ENCODE results near the gene OR1Q1.
"Not testable (repeated sequence)": the region's sequence is repeated elsewhere in the genome, so short reads cannot be mapped to it uniquely, and the experiment has no call there.

OR1Q1 gene

GRCh38 chr9:122614362-122614761, at the start of gene OR1Q1:
TSS of gene OR1Q1 (plus strand) at chr9:122614738. CDS start at chr9:122614738, 0 bp downstream.
- no peak for DNase-seq (ENCODE audit: low read depth in 3 of 3)

- no peak for DNase-seq (ENCODE audit: low read depth in 3 of 3)
These were observed 46.6 kb upstream of the OR1Q1 start for GRCh38 chr9:122567901-122568300.

- no peak for DNase-seq (ENCODE audit: low read depth in 3 of 3)
These were observed 42.1 kb upstream of the OR1Q1 start for GRCh38 chr9:122572456-122572855.

- no peak for DNase-seq (ENCODE audit: low read depth in 3 of 3)
These were observed 34.7 kb upstream of the OR1Q1 start for GRCh38 chr9:122579874-122580273.

- DNase-seq (ENCODE audit: low read depth in 3 of 3) = no peak
These were observed 34.2 kb upstream of the OR1Q1 start for GRCh38 chr9:122580360-122580759.

- DNase-seq (ENCODE audit: low read depth in 3 of 3) = not testable (repeated sequence)
These were observed 31.3 kb upstream of the OR1Q1 start, which contains the start of gene OR1L8 for GRCh38 chr9:122583284-122583683. TSS of gene OR1L8 (minus strand) at chr9:122583384. CDS start at chr9:122568477, 14,907 bp downstream.

GRCh38 chr9:122605691-122606090, 8.8 kb upstream of the OR1Q1 start:
- no peak for DNase-seq (ENCODE audit: low read depth in 3 of 3)

GRCh38 chr9:122606587-122606986, 8.0 kb upstream of the OR1Q1 start:
- no peak for DNase-seq (ENCODE audit: low read depth in 3 of 3)

GRCh38 chr9:122609804-122610203, 4.7 kb upstream of the OR1Q1 start:
- no peak for DNase-seq (ENCODE audit: low read depth in 3 of 3)

GRCh38 chr9:122619996-122620395, 5.5 kb downstream of the OR1Q1 start:
- DNase-seq (ENCODE audit: low read depth in 3 of 3) = no peak

GRCh38 chr9:122642226-122642625, 27.7 kb downstream of the OR1Q1 start:
- no peak for DNase-seq (ENCODE audit: low read depth in 3 of 3)

- no peak for DNase-seq (ENCODE audit: low read depth in 3 of 3)
These were observed 41.8 kb downstream of the OR1Q1 start for GRCh38 chr9:122656378-122656777.

- no peak for DNase-seq (ENCODE audit: low read depth in 3 of 3)
These were observed 43.0 kb downstream of the OR1Q1 start, which contains the start of gene OR1B1 for GRCh38 chr9:122657527-122657926. TSS of gene OR1B1 (minus strand) at chr9:122657627.

- no peak for DNase-seq (ENCODE audit: low read depth in 3 of 3)
These were observed 46.9 kb downstream of the OR1Q1 start, which contains the start of gene OR1L1 for GRCh38 chr9:122661416-122661815. TSS of gene OR1L1 (plus strand) at chr9:122661716. CDS start at chr9:122661716, 0 bp downstream.
